Endothelial cell (in vitro differentiated cells): Measurements from ENCODE around the gene COPG2. TPM values are rescaled to one million over a fixed set of nuclear protein-coding genes. Genes with fewer than 3 reads are reported as not detected.

Experiments used
- DNase-seq: peaks from one replicate; pipeline ENCODE4 v3.0.0; 2021; ENCODE audit warnings: low spot score
- H3K27ac Mint-ChIP-seq: one replicate; pipeline ENCODE4 v1.8.0; 2021; ENCODE audit warnings: mixed read lengths, inconsistent platforms; ENCODE audit not compliant: unreplicated experiment
- H3K27me3 Mint-ChIP-seq: one replicate; pipeline ENCODE4 v1.8.0; 2021; ENCODE audit warnings: mild to moderate bottlenecking, moderate library complexity, mixed read lengths, inconsistent platforms; ENCODE audit not compliant: unreplicated experiment
- H3K36me3 Mint-ChIP-seq: one replicate; pipeline ENCODE4 v1.8.0; 2021; ENCODE audit warnings: mild to moderate bottlenecking, low read depth, mixed read lengths, inconsistent platforms; ENCODE audit not compliant: unreplicated experiment
- H3K4me1 Mint-ChIP-seq: one replicate; pipeline ENCODE4 v1.8.0; 2021; ENCODE audit warnings: mild to moderate bottlenecking, mixed read lengths, inconsistent platforms; ENCODE audit not compliant: unreplicated experiment
- H3K4me3 Mint-ChIP-seq: one replicate; pipeline ENCODE4 v1.8.0; 2021; ENCODE audit warnings: mild to moderate bottlenecking, mixed read lengths, inconsistent platforms; ENCODE audit not compliant: unreplicated experiment
- H3K9me3 Mint-ChIP-seq: one replicate; pipeline ENCODE4 v1.8.0; 2021; ENCODE audit warnings: mixed read lengths, inconsistent platforms; ENCODE audit not compliant: unreplicated experiment
- total RNA-seq: library from RNA; stranded (reverse); fragmentation: NEBNext Ultra II Directional; extraction: Animal tissue kit (Norgen Biotek cat#: 25700); gene quantifications from one replicate; pipeline ENCODE4 v1.2.1, GENCODE V29; 2021; ENCODE audit not compliant: unreplicated experiment
- TF ChIP-seq, protein P1 (sequence below): fragments of 200-600 bp; sonication (generic); IDR thresholded peaks from one replicate; pipeline ENCODE4 v1.5.0; 2021; ENCODE audit warnings: antibody characterized with exemption; ENCODE audit not compliant: unreplicated experiment

The COPG2 gene
- total RNA-seq, 1 donor from 2014 or later, result 40.0 TPM

DNA sequence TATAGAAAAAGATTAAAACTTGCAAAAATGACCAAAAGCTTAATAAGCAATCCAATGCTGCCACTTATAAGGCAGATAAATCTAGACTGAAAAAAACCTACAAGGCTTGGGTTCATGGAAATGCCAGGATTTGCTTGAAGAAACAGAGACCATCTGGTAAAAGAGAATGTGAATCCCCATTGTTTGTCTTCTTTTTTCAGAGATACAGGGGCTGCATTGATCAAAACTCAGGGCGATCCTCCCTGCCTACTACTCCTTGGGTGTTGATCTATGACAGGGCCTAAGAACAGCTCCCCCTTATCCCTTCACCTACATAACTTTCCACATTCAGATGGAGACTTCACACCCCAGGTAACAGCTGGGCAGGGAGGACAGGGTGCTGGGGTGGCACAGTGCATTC lies 21.1 kb upstream of the COPG2 start:
- Mint-ChIP-seq H3K4me1 (peaks cover 4% of the 10 kb centered on the region), H3K27ac (no peak overlapping the region), H3K36me3 (no peaks in the 10 kb centered on the region), H3K4me3 (no peak overlapping the region), H3K27me3 (peaks cover 2% of the 10 kb centered on the region), H3K9me3 (no peaks in the 10 kb centered on the region)
- TF ChIP-seq, protein P1, sequence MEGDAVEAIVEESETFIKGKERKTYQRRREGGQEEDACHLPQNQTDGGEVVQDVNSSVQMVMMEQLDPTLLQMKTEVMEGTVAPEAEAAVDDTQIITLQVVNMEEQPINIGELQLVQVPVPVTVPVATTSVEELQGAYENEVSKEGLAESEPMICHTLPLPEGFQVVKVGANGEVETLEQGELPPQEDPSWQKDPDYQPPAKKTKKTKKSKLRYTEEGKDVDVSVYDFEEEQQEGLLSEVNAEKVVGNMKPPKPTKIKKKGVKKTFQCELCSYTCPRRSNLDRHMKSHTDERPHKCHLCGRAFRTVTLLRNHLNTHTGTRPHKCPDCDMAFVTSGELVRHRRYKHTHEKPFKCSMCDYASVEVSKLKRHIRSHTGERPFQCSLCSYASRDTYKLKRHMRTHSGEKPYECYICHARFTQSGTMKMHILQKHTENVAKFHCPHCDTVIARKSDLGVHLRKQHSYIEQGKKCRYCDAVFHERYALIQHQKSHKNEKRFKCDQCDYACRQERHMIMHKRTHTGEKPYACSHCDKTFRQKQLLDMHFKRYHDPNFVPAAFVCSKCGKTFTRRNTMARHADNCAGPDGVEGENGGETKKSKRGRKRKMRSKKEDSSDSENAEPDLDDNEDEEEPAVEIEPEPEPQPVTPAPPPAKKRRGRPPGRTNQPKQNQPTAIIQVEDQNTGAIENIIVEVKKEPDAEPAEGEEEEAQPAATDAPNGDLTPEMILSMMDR, result no peak
- DNase-seq, result no peak

DNA sequence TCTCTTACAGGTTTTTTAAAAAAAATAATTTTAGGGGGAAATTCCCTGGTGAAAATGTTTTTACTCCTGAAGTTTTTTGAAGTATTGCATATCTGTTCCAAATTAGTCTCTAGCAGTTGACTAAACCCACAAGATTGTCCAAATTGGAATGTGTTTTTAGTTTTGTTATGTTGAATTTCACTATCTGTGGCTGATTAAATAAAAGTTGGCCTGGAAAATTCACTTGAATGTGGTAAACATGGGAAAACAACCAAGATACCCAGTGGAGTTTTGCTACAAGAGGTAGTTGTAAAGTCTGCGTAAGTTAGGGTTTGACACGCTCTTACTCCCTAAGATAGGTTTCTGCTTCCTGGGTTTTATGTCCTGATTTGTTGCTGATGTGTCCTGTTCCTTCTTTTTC lies 14.5 kb upstream of the COPG2 start:
- Mint-ChIP-seq H3K27ac (no peak overlapping the region), H3K4me1 (no peaks in the 10 kb centered on the region), H3K9me3 (no peaks in the 10 kb centered on the region), H3K27me3 (no peaks in the 10 kb centered on the region), H3K36me3 (no peaks in the 10 kb centered on the region), H3K4me3 (no peak overlapping the region)
- DNase-seq, result no peak
- TF ChIP-seq, protein P1, result no peak

- Mint-ChIP-seq H3K27me3 (peaks cover 2% of the 10 kb centered on the region), H3K4me1 (peaks cover 15% of the 10 kb centered on the region), H3K9me3 (no peaks in the 10 kb centered on the region), H3K4me3 (no peak overlapping the region), H3K36me3 (no peaks in the 10 kb centered on the region), H3K27ac (no peak overlapping the region)
- TF ChIP-seq, protein P1, result no peak
- DNase-seq, result no peak
Observed at GRCh38 chr7:130674456-130674855, 5.9 kb upstream of the COPG2 start.

DNA sequence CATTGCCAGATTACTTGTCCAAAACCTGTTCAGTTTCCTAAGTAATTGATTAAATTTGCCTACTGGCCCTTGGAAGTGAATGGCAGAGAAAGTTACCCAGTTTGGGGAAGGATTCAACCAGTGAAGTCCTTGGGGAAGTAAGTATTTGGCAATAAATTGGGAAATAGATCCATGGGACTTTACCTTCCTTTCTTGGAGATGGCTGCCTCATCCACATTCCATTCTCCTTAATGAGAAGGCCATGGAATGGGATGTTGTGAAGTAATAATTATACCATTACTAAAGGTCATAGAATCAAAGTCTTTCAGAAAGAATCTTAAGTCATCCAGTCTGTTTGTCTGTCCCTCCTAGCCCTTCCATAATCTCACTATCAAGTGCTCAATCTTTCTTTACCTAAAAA lies 4.5 kb upstream of the COPG2 start:
- TF ChIP-seq, protein P1, result no peak
- no peaks in the 10 kb centered on the region for H3K9me3 Mint-ChIP-seq
- no peaks in the 10 kb centered on the region for H3K36me3 Mint-ChIP-seq
- H3K27ac Mint-ChIP-seq, result no peak overlapping the region
- peaks cover 17% of the 10 kb centered on the region for H3K4me1 Mint-ChIP-seq
- peaks cover 2% of the 10 kb centered on the region for H3K27me3 Mint-ChIP-seq
- H3K4me3 Mint-ChIP-seq, result no peak overlapping the region
- DNase-seq, result no peak

GRCh38 chr7:130672146-130672545 lies 3.6 kb upstream of the COPG2 start:
- H3K36me3 Mint-ChIP-seq, result no peaks in the 10 kb centered on the region
- no peaks in the 10 kb centered on the region for H3K9me3 Mint-ChIP-seq
- no peak overlapping the region for H3K27ac Mint-ChIP-seq
- peaks cover 4% of the 10 kb centered on the region for H3K27me3 Mint-ChIP-seq
- no peak for DNase-seq
- no peak overlapping the region for H3K4me3 Mint-ChIP-seq
- TF ChIP-seq, protein P1, result no peak
- H3K4me1 Mint-ChIP-seq, result peaks cover 22% of the 10 kb centered on the region
